IMR-90 (cell line): ENCODE results near the gene NCAPD3. TPM values are rescaled to one million over a fixed set of nuclear protein-coding genes. Genes with fewer than 3 reads are reported as not detected.

Experiments used
- ATAC-seq: fragments of 200-7000 bp; cut with Tn5 transposase; 2 replicates; pipeline ENCODE4 v1.9.1; 2020; ENCODE audit warnings: low read depth, mild to moderate bottlenecking, moderate library complexity
- BruUV-seq: library from RNA; stranded (reverse); fragments of 400-500 nt; replicated peaks from 2 replicates; lab custom pipeline; 2021; lab: Mats Ljungman, UMichigan
- CTCF ChIA-PET: fragments of 300-600 bp; formaldehyde crosslinking; extraction: SDS; loops from one replicate; lab custom pipeline; 2021; ENCODE audit warnings: antibody characterized with exemption; lab: Yijun Ruan, JAX
- POLR2A ChIA-PET: fragments of 300-600 bp; sonication (Branson Sonifier 250); formaldehyde crosslinking; loops from one replicate; lab custom pipeline; 2022; ENCODE audit warnings: antibody characterized with exemption; ENCODE audit not compliant: unreplicated experiment; lab: Charles Lee
- DNase-seq: peaks from one replicate; pipeline ENCODE4 v3.0.0; 2013
- H2AFZ ChIP-seq: replicated peaks from 2 replicates; pipeline ENCODE3; 2013; ENCODE audit warnings: low read length, mild to moderate bottlenecking; ENCODE audit not compliant: poor library complexity
- H2AK5ac ChIP-seq: 2 replicates; pipeline ENCODE4 v1.6.1; 2013; ENCODE audit warnings: low read depth, low read length, inconsistent platforms
- H2AK9ac ChIP-seq: replicated peaks from 2 replicates; pipeline ENCODE3; 2013; ENCODE audit warnings: mild to moderate bottlenecking, low read depth, low read length, moderate library complexity; ENCODE audit not compliant: poor library complexity
- H2BK120ac ChIP-seq: 2 replicates; pipeline ENCODE4 v1.6.1; 2013; ENCODE audit warnings: low read depth, low read length, inconsistent platforms
- H2BK15ac ChIP-seq: 3 replicates; pipeline ENCODE4 v1.6.1; 2013; ENCODE audit warnings: low read depth, low read length, inconsistent platforms
- H2BK20ac ChIP-seq: 2 replicates; pipeline ENCODE4 v1.6.1; 2013; ENCODE audit warnings: low read depth, mild to moderate bottlenecking, inconsistent platforms, low read length, moderate library complexity
- H2BK5ac ChIP-seq: 2 replicates; pipeline ENCODE4 v1.6.1; 2013; ENCODE audit warnings: mild to moderate bottlenecking, low read depth, low read length, inconsistent platforms; ENCODE audit not compliant: poor library complexity, severe bottlenecking
- H3K14ac ChIP-seq: replicated peaks from 2 replicates; pipeline ENCODE4 v1.6.1; 2013; ENCODE audit warnings: low read depth, low read length, inconsistent platforms
- H3K18ac ChIP-seq: 2 replicates; pipeline ENCODE4 v1.6.1; 2013; ENCODE audit warnings: low read depth, low read length, control low read depth
- H3K23ac ChIP-seq: 2 replicates; pipeline ENCODE4 v1.6.1; 2013; ENCODE audit warnings: low read depth, low read length, inconsistent platforms
- H3K27ac ChIP-seq: 2 replicates; pipeline ENCODE4 v1.5.1; 2013; ENCODE audit warnings: mild to moderate bottlenecking, control low read depth, low read length; ENCODE audit not compliant: insufficient read depth
- H3K27me3 ChIP-seq: 2 replicates; pipeline ENCODE4 v1.6.1; 2013; ENCODE audit warnings: low read length; ENCODE audit not compliant: control insufficient read depth, insufficient read depth
- H3K36me3 ChIP-seq: 2 replicates; pipeline ENCODE4 v1.6.1; 2013; ENCODE audit warnings: low read length, mixed read lengths; ENCODE audit not compliant: control insufficient read depth, insufficient read depth
- H3K4ac ChIP-seq: 2 replicates; pipeline ENCODE4 v1.6.1; 2013; ENCODE audit warnings: low read depth, low read length, inconsistent platforms
- H3K4me1 ChIP-seq: 2 replicates; pipeline ENCODE4 v1.6.1; 2013; ENCODE audit warnings: low read length, mixed read lengths; ENCODE audit not compliant: control insufficient read depth, insufficient read depth
- H3K4me2 ChIP-seq: 2 replicates; pipeline ENCODE4 v1.6.1; 2013; ENCODE audit warnings: low read depth, mild to moderate bottlenecking, control low read depth, low read length, moderate library complexity
- H3K4me3 ChIP-seq: 2 replicates; pipeline ENCODE4 v1.5.1; 2013; ENCODE audit warnings: low read depth, mild to moderate bottlenecking, control low read depth, low read length, moderate library complexity; ENCODE audit not compliant: insufficient read depth
- H3K56ac ChIP-seq: 2 replicates; pipeline ENCODE4 v1.6.1; 2013; ENCODE audit warnings: low read length, inconsistent platforms; ENCODE audit not compliant: insufficient read depth; ENCODE audit errors: extremely low read depth
- H3K79me1 ChIP-seq, 2 experiments: 2 replicates each; pipeline ENCODE4 v1.6.1; 2013; ENCODE audit warnings: low read length in 2 of 2, inconsistent platforms in 1 of 2, low read depth in 1 of 2
- H3K9ac ChIP-seq: 2 replicates; pipeline ENCODE4 v1.6.1; 2013; ENCODE audit warnings: low read depth, low read length, control low read depth
- H3K9me1 ChIP-seq: 2 replicates; pipeline ENCODE4 v1.6.1; 2013; ENCODE audit warnings: low read length, inconsistent platforms; ENCODE audit not compliant: insufficient read depth
- H3K9me3 ChIP-seq: 2 replicates; pipeline ENCODE4 v1.6.1; 2013; ENCODE audit warnings: low read length; ENCODE audit not compliant: control insufficient read depth, insufficient read depth
- H4K20me1 ChIP-seq: 2 replicates; pipeline ENCODE4 v1.6.1; 2013; ENCODE audit warnings: low read length, inconsistent platforms; ENCODE audit not compliant: insufficient read depth
- H4K5ac ChIP-seq: 2 replicates; pipeline ENCODE4 v1.6.1; 2013; ENCODE audit warnings: mild to moderate bottlenecking, low read depth, low read length, control low read depth
- H4K8ac ChIP-seq, 2 experiments: 2 replicates each; pipeline ENCODE4 v1.6.1; 2013; ENCODE audit warnings: low read depth in 2 of 2, low read length in 2 of 2, control low read depth in 1 of 2, inconsistent platforms in 1 of 2
- H4K91ac ChIP-seq: 2 replicates; pipeline ENCODE4 v1.6.1; 2013; ENCODE audit warnings: low read depth, low read length, inconsistent platforms; ENCODE audit not compliant: insufficient read depth
- CEBPB ChIP-seq: IDR thresholded peaks from 2 replicates; pipeline ENCODE4 v1.6.1; 2012; ENCODE audit warnings: low read depth, low read length, improper control_type of control experiment
- ELK1 ChIP-seq: fragments of 150-350 bp; IDR thresholded peaks from 2 replicates; pipeline ENCODE4 v1.6.1; 2016; ENCODE audit warnings: low read depth, mild to moderate bottlenecking, low read length, moderate library complexity, borderline replicate concordance
- MAZ ChIP-seq: IDR thresholded peaks from 2 replicates; pipeline ENCODE4 v1.6.1; 2012; ENCODE audit warnings: low read depth, mild to moderate bottlenecking, low read length, improper control_type of control experiment, moderate library complexity, borderline replicate concordance
- WGBS, 2 experiments: methylation state at CpG; one replicate each; pipeline versions ENCODE4 v1.1.5 to v1.1.7; 2013; ENCODE audit warnings: missing lambda C conversion rate in 2 of 2; ENCODE audit not compliant: insufficient read length in 1 of 2; ENCODE audit errors: extremely low coverage in 2 of 2; 5-methylcytosine and 5-hydroxymethylcytosine counted together
- dilution Hi-C: fragments of 300-500 bp; cut with HindIII; formaldehyde crosslinking; loops from one replicate; pipeline ENCODE4 v1.14.3; 2018; ENCODE audit warnings: low sequenced_read_pairs; ENCODE audit not compliant: unreplicated experiment
- in situ Hi-C: fragments of 300-500 bp; cut with MboI; formaldehyde crosslinking; loops from 3 replicates; pipeline ENCODE4 v1.14.3; 2019; ENCODE audit warnings: low sequenced_read_pairs, inconsistent platforms, mixed read lengths
- intact Hi-C: fragments of 100-400 bp; cut with micrococcal nuclease; formaldehyde crosslinking; loops from 2 replicates; pipeline ENCODE4 v1.10.0; 2022
- polyA plus RNA-seq, 3 experiments: library from polyadenylated mRNA; depleted of rRNA; stranded (reverse); fragments of >200 nt; gene quantifications; 2 replicates each; pipeline ENCODE4 v1.2.3, GENCODE V29; 2012; ENCODE audit warnings: low replicate concordance in 1 of 3
- total RNA-seq: library from RNA; depleted of rRNA; stranded (reverse); fragments of >200 nt; gene quantifications from 2 replicates; pipeline ENCODE4 v1.2.3, GENCODE V29; 2012

The NCAPD3 gene
- total and polyA plus RNA-seq, 2 of the 4 experiments (the other 2 are of a cell fraction): 18.0 to 19.2 TPM

GRCh38 chr11:134120921-134121526 lies 102.7 kb downstream of the NCAPD3 start:
- no peaks in the 10 kb centered on the region for H3K36me3 ChIP-seq
- peak; percentile 52 for DNase-seq
- H3K9me1 ChIP-seq: peaks cover 7% of the 10 kb centered on the region
- CTCF ChIA-PET: interaction anchor here (1.1 to 1.4 kb wide), 2 partner anchors 10 to 71 kb away, joined by 4 to 11 read pairs; no protein-coding TSS in a partner anchor
- dilution Hi-C loops (no loop called here), in situ Hi-C loops (no loop called here), intact Hi-C loops (loop anchor here (1.0 kb wide), 1 partner anchor 52 kb away; the partner anchor contains the start of gene JAM3)
- H4K8ac ChIP-seq: peak overlapping the region; percentile 50 to 79
- no peak for TF ChIP-seq ELK1
- 0 out of 2 replicates have a peak, but pooled peaks have one; percentile 16 for TF ChIP-seq MAZ
- peak; percentile 43; the same call in 1 of the 2 replicates for TF ChIP-seq CEBPB
- H3K4me3 ChIP-seq: peak overlapping the region; percentile 16
- peak overlapping the region; percentile 82 for H3K56ac ChIP-seq
- H3K9me3 ChIP-seq: no peaks in the 10 kb centered on the region
- peak; percentile 25 for ATAC-seq
- peak overlapping the region; percentile 33; the same call in 2 of the 3 replicates for H2BK15ac ChIP-seq
- H4K5ac ChIP-seq: peak overlapping the region; percentile 91
- peak overlapping the region; percentile 35 for H2AK9ac ChIP-seq
- H3K23ac ChIP-seq: peak overlapping the region; percentile 84
- H3K18ac ChIP-seq: peak overlapping the region; percentile 77
- peak overlapping the region; percentile 92 for H3K4me2 ChIP-seq
- WGBS, 2 experiments: 8% methylated on average over 4 of the region's 9 CpGs; no CpG with 5 or more reads in 1 of the 2 experiments
- peak overlapping the region; percentile 87 for H4K91ac ChIP-seq
- peak overlapping the region; percentile 85 for H3K4ac ChIP-seq
- H2BK5ac ChIP-seq: peak overlapping the region; percentile 93
- H3K27me3 ChIP-seq: no peaks in the 10 kb centered on the region
- BruUV-seq: no TSS peak
- H3K14ac ChIP-seq: peak overlapping the region; percentile 28
- peak overlapping the region; percentile 76 for H2AFZ ChIP-seq
- POLR2A ChIA-PET: no interaction called here
- peaks cover 20% of the 10 kb centered on the region for H3K4me1 ChIP-seq
- H3K9ac ChIP-seq: peak overlapping the region; percentile 26
- peak overlapping the region; percentile 82 for H2BK20ac ChIP-seq
- H3K27ac ChIP-seq: peak overlapping the region; percentile 96
- H2BK120ac ChIP-seq: peak overlapping the region; percentile 84
- peaks cover 24 to 40% of the 10 kb centered on the region in 2 experiments; a peak in 3 of 4 replicates for H3K79me1 ChIP-seq
- peak overlapping the region; percentile 90; the same call in 1 of the 2 replicates for H2AK5ac ChIP-seq
- H4K20me1 ChIP-seq: peaks cover 8% of the 10 kb centered on the region; the same call in 1 of the 2 replicates
